GM13977 (cell line): ENCODE results near the gene MYCN.
A peak's percentile ranks its signal among the peaks of the same experiment; 100 is the strongest.

Source experiments
- DNase-seq: peaks from one replicate; pipeline ENCODE4 v3.0.0; 2012; ENCODE audit warnings: low spot score
- CTCF ChIP-seq: IDR thresholded peaks from 2 replicates; pipeline ENCODE4 v1.5.1; 2012; ENCODE audit warnings: mild to moderate bottlenecking, control low read depth; ENCODE audit not compliant: insufficient read depth; ENCODE audit errors: extremely low read depth, missing control alignments
- in situ Hi-C: fragments of 300-500 bp; cut with MboI; formaldehyde crosslinking; loops from one replicate; pipeline ENCODE4 v1.12.0; 2022; ENCODE audit warnings: low sequenced_read_pairs, low pct_unique_long_range_greater_than_20kb, mixed read lengths, inconsistent platforms; ENCODE audit not compliant: unreplicated experiment

MYCN gene

GRCh38 chr2:15939854-15940660, at the start of gene MYCN:
MYCN (plus strand) TSS chr2:15940550; CDS start chr2:15942065, 1,515 bp downstream.
- DNase-seq: peak; percentile 32
- in situ Hi-C loops: loop anchor here (25.0 kb wide), 1 partner anchor 303 kb away; no protein-coding TSS in a partner anchor

GRCh38 chr2:15890936-15891905, 49.1 kb upstream of the MYCN start:
- no peak for TF ChIP-seq CTCF
- in situ Hi-C loops: no loop called here
- DNase-seq: no peak

More at GRCh38 chr2:15939854-15940660, at the start of gene MYCN:
- peak; percentile 84 for TF ChIP-seq CTCF

- no peak for TF ChIP-seq CTCF
- no peak for DNase-seq
- in situ Hi-C loops: no loop called here
Observed at GRCh38 chr2:15892151-15892880, 48.0 kb upstream of the MYCN start.

- DNase-seq: no peak
- in situ Hi-C loops: no loop called here
- no peak for TF ChIP-seq CTCF
Observed at GRCh38 chr2:15893085-15893484, 47.3 kb upstream of the MYCN start.

- in situ Hi-C loops: no loop called here
- no peak for TF ChIP-seq CTCF
- no peak for DNase-seq
Observed at GRCh38 chr2:15893689-15894480, 46.5 kb upstream of the MYCN start.
